Peyer's patch (tissue), 4 donors: ENCODE measurements around the gene ZNF701. TPM values are rescaled to one million over a fixed set of nuclear protein-coding genes. Genes with fewer than 3 reads are reported as not detected.
"Not testable (repeated sequence)": the region's sequence is repeated elsewhere in the genome, so short reads cannot be mapped to it uniquely, and the experiment has no call there.

Experiments
- DNase-seq, 3 donors: peaks; one replicate each; pipeline ENCODE4 v3.0.0-alpha.2; 2017 to 2019
- H3K27ac ChIP-seq, 4 donors: fragments of 200-600 bp; sonication (generic); one replicate each; pipeline ENCODE4 v1.5.1; 2016 to 2019
- H3K27me3 ChIP-seq, 2 donors: fragments of 200-600 bp; sonication (generic); one replicate each; pipeline ENCODE4 v1.5.1; 2019
- H3K36me3 ChIP-seq, 3 donors: fragments of 200-600 bp; sonication (generic); one replicate each; pipeline ENCODE4 v1.5.1; 2016 to 2019
- H3K4me1 ChIP-seq, 4 donors: fragments of 200-600 bp; sonication (generic); one replicate each; pipeline ENCODE4 v1.5.1; 2016 to 2019
- H3K4me3 ChIP-seq, 4 donors: fragments of 200-600 bp; sonication (generic); 1 replicate in 3 of 4; 2 replicates in 1 of 4; pipeline ENCODE4 v1.5.1; 2016 to 2019; ENCODE audit warnings: mild to moderate bottlenecking in 1 of 4
- H3K9me3 ChIP-seq, 4 donors: fragments of 200-600 bp; sonication (generic); one replicate each; pipeline ENCODE4 v1.5.1; 2016 to 2019; ENCODE audit warnings: mild to moderate bottlenecking in 1 of 4
- CTCF ChIP-seq, 6 experiments: fragments of 450-650 bp in 4 of 6; fragments of 200-600 bp in 2 of 6; sonication (generic) in 1 of 6; IDR thresholded peaks; one replicate each; pipeline ENCODE4 v1.5.1; 2017 to 2019; ENCODE audit warnings: antibody characterized with exemption in 6 of 6, mild to moderate bottlenecking in 3 of 6, moderate library complexity in 1 of 6
- POLR2A ChIP-seq, 2 donors: fragments of 450-650 bp; IDR thresholded peaks; one replicate each; pipeline ENCODE4 v1.5.1; 2017; ENCODE audit warnings: antibody characterized with exemption in 2 of 2, mild to moderate bottlenecking in 2 of 2, moderate library complexity in 2 of 2
- total RNA-seq, 4 donors: library from RNA; depleted of rRNA; stranded (reverse); fragments of >200 nt; gene quantifications; one replicate each; pipeline ENCODE4 v1.1.0, GENCODE V29; 2016

The ZNF701 gene
- total RNA-seq, 4 donors from 2014 or later = 21.0 to 36.7 (median 34.7) TPM

- Histone ChIP-seq H3K27me3 (no peaks in the 10 kb centered on the region), H3K27ac (no peak overlapping the region), H3K9me3 (peaks cover 0 to 7% (median 0%) of the 10 kb centered on the region in 4 donors), H3K4me1 (no peaks in the 10 kb centered on the region), H3K4me3 (no peak overlapping the region), H3K36me3 (peaks cover 0 to 66% (median 0%) of the 10 kb centered on the region in 3 donors)
- DNase-seq = no peak
- no peak for TF ChIP-seq POLR2A (IDR thresholded peaks at IDR 0.05)
- TF ChIP-seq CTCF (IDR thresholded peaks at IDR 0.05) = no peak
Measured at GRCh38 chr19:52541608-52542007, 28.5 kb upstream of the ZNF701 start.

- not testable (repeated sequence) for H3K4me3 ChIP-seq, H3K27ac ChIP-seq, H3K27me3 ChIP-seq, DNase-seq, H3K4me1 ChIP-seq
- Histone ChIP-seq H3K36me3 (peaks cover 0 to 76% (median 0%) of the 10 kb centered on the region in 3 donors), H3K9me3 (peaks cover 0 to 12% (median 0%) of the 10 kb centered on the region in 4 donors)
Measured at GRCh38 chr19:52542541-52542940, 27.5 kb upstream of the ZNF701 start.

DNA sequence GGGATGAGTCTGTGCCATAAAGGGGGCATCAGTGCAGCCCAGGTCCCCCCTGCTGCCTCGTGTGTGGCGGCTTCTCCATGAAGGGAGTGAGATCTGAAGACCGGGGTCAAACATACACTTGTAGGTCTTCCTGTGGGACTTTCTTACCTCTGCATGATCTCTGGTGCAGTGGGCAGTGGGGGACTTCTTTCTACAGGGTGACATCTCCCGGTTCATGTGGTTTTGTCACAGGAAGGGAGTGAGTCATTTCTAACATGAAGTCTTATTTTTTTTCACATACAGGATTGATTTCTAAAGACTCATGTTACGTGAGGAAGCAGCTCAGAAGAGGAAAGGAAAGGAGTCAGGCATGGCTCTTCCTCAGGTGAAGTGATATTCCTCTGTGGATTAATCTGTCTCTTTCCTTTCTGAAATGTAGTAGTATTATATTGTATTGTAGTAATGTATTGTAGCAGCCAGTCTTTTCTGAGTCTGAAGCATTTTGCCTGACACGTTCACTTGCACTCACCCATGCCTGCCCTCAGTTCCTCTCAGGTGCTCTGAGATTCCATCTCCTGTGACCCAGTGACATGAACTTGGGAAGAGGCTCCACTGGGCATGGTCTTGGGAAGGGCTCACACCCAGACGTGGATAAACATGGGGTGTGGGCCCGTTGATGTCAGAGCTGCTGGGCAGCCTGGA lies 27.0 kb upstream of the ZNF701 start:
- peak in 1 of 3 donors; percentile 48 for DNase-seq
- peaks cover 0 to 82% (median 0%) of the 10 kb centered on the region in 3 donors for H3K36me3 ChIP-seq
- H3K9me3 ChIP-seq = peaks cover 0 to 16% (median 0%) of the 10 kb centered on the region in 4 donors
- no peak for TF ChIP-seq CTCF (IDR thresholded peaks at IDR 0.05)
- no peak for TF ChIP-seq POLR2A (IDR thresholded peaks at IDR 0.05)
- no peak overlapping the region for H3K4me3 ChIP-seq
- H3K27ac ChIP-seq = no peak overlapping the region
- H3K27me3 ChIP-seq = no peaks in the 10 kb centered on the region
- no peaks in the 10 kb centered on the region for H3K4me1 ChIP-seq

- H3K27me3 ChIP-seq = no peaks in the 10 kb centered on the region
- no peaks in the 10 kb centered on the region for H3K4me1 ChIP-seq
- peaks cover 0 to 97% (median 11%) of the 10 kb centered on the region in 3 donors for H3K36me3 ChIP-seq
- DNase-seq = no peak
- peaks cover 0 to 93% (median 28%) of the 10 kb centered on the region in 4 donors for H3K9me3 ChIP-seq
- H3K4me3 ChIP-seq = no peak overlapping the region
- H3K27ac ChIP-seq = no peak overlapping the region
- TF ChIP-seq POLR2A (IDR thresholded peaks at IDR 0.05) (no peak), CTCF (IDR thresholded peaks at IDR 0.05) (no peak)
Measured at GRCh38 chr19:52554216-52554971, 15.7 kb upstream of the ZNF701 start.

- Histone ChIP-seq H3K36me3 (peaks cover 0 to 94% (median 11%) of the 10 kb centered on the region in 3 donors), H3K9me3 (peaks cover 0 to 93% (median 30%) of the 10 kb centered on the region in 4 donors), H3K27me3 (no peaks in the 10 kb centered on the region), H3K4me1 (no peaks in the 10 kb centered on the region), H3K27ac (no peak overlapping the region), H3K4me3 (no peak overlapping the region)
- DNase-seq = no peak
- TF ChIP-seq POLR2A (IDR thresholded peaks at IDR 0.05) = no peak
- no peak for TF ChIP-seq CTCF (IDR thresholded peaks at IDR 0.05)
Measured at GRCh38 chr19:52557231-52557995, 12.7 kb upstream of the ZNF701 start.

DNA sequence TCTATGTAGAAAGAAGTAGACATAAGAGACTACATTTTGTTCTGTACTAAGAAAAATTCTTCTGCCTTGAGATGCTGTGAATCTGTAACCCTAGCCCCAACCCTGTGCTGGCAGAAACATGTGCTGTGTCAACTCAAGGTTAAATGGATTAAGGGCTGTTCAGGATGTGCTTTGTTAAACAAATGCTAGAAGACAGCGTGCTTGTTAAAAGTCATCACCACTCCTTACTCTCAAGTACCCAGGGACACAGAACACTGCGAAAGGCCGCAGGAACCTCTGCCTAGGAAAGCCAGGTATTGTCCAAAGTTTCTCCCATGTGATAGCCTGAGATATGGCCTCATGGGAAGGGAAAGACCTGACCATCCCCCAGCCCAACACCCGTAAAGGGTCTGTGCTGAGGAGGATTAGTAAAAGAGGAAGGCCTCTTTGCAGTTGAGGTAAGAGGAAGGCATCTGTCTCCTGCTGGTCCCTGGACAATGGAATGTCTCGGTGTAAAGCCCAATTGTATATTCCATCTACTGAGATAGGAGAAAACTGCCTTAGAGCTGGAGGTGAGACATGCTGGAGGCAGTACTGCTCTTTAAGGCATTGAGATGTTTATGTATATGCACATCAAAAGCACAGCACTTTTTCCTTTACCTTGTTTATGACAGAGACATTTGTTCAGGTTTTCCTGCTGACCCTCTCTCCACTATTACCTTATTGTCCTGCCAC lies 11.2 kb upstream of the ZNF701 start:
- Histone ChIP-seq H3K36me3 (peaks cover 0 to 92% (median 3%) of the 10 kb centered on the region in 3 donors), H3K9me3 (peaks cover 0 to 95% (median 26%) of the 10 kb centered on the region in 4 donors)
- H3K27ac ChIP-seq, DNase-seq, H3K4me3 ChIP-seq, H3K4me1 ChIP-seq, H3K27me3 ChIP-seq: not testable (repeated sequence)

DNA sequence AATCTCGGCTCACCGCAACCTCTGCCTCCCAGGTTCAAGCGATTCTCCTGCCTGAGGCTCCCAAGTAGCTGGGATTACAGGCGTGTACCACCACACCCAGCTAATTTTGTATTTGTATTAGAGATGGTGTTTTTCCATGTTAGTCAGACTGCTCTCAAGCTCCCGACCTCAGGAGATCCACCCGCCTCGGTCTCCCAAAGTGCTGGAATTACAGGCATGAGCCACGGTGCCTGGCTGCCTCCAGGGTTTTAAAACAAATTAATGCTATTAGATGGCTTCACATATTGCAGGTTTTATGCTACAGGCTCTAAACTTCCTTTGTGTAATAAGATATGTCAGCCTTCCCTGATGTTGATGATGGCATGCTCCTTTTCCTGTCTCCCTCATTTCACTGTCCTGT lies 8.5 kb upstream of the ZNF701 start:
- H3K36me3 ChIP-seq = peaks cover 0 to 76% (median 0%) of the 10 kb centered on the region in 3 donors

More for the DNA sequence above, 8.5 kb upstream of the ZNF701 start:
- not testable (repeated sequence) for H3K4me3 ChIP-seq, DNase-seq, H3K27ac ChIP-seq, H3K4me1 ChIP-seq, H3K27me3 ChIP-seq
- H3K9me3 ChIP-seq = peaks cover 0 to 81% (median 18%) of the 10 kb centered on the region in 4 donors
